NCI-H1105 treated with DMSO at 0.1 percent for 48 hours (cell line): ENCODE data around the gene ACSM5.
"Not testable (repeated sequence)": the region's sequence is repeated elsewhere in the genome, so short reads cannot be mapped to it uniquely, and the experiment has no call there.

Source experiments
- DNase-seq: peaks from one replicate; lab custom pipeline; 2025; lab: John Stamatoyannopoulos, UW

The ACSM5 gene

GRCh38 chr16:20453633-20454032, 44.3 kb downstream of the ACSM5 start:
- not testable (repeated sequence) for DNase-seq

DNA sequence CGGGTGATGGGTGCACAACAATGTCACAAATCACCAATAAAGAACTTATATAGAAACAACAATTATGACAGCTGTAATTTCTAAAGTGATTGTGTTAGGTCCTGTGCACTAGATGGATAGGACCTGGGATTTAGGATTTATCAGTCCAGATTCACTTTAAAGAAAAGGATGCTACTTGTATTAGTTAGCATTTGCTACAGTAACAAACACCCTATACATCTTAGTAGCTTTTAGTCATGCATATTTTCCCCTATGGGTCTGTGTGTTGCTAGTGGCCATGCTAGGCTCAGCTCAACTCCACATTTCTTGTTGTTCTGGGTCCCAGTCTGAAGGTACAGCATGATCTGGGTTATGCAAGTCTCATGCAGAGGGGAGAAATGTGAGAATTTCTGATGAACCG, 49.9 kb downstream of the ACSM5 start:
- not testable (repeated sequence) for DNase-seq

DNA sequence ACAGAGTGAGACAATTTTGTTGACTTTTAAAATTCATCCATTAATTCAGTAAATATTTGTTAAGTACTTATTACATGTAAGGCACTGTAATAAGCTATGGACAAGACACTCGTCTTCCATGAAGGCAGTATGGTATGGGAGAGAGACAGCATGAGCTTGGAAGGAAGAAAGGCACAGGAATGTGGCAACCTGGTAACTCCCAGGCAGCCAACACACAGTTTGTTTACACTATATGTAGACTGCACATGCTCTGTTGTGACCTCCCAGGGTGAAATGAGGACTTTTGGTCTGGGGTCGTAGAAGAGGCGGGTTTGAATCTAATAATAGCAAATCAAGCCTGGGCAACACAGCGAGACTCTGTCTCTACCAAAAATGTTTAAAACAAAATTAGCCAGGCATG, 51.0 kb downstream of the ACSM5 start:
- DNase-seq: not testable (repeated sequence)

GRCh38 chr16:20468954-20469353, 59.6 kb downstream of the ACSM5 start:
- not testable (repeated sequence) for DNase-seq

- not testable (repeated sequence) for DNase-seq
These were observed 60.6 kb downstream of the ACSM5 start for GRCh38 chr16:20469930-20470329.

GRCh38 chr16:20470732-20471131, 61.4 kb downstream of the ACSM5 start:
- DNase-seq: not testable (repeated sequence)

- not testable (repeated sequence) for DNase-seq
These were observed 67.9 kb downstream of the ACSM5 start for GRCh38 chr16:20477188-20477744.

GRCh38 chr16:20483989-20484388, 74.7 kb downstream of the ACSM5 start:
- DNase-seq: not testable (repeated sequence)

DNA sequence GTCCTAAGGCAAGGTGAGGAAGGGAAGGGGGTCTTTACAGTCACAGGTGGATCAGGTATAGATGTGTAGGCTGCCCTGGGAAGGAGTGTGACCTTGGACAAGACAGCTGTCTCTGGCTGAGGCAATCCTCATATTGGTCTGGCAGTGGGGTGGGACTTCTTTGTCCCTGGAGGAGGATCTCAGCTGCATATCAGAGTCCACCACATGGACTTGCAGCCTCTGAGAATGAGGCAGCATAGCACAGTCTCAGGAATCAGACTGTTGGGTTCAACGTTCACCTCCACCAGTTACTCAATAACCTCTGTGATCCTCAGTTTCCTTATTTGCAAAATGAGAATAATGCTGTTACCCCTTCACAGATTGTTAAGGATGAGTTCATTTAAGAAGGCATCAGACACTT, 75.4 kb downstream of the ACSM5 start:
- no peak for DNase-seq

GRCh38 chr16:20485408-20485807, 76.1 kb downstream of the ACSM5 start:
- no peak for DNase-seq
